HUES48 (cell line): ENCODE results near the gene KRT2.

ENCODE experiments used
- H3K27ac ChIP-seq: one replicate; pipeline ENCODE4 v1.7.0; 2013; ENCODE audit warnings: low read depth, low read length, inconsistent platforms
- H3K27me3 ChIP-seq: 2 replicates; pipeline ENCODE4 v1.6.1; 2013; ENCODE audit warnings: mild to moderate bottlenecking, low read length; ENCODE audit not compliant: control insufficient read depth, insufficient read depth
- H3K36me3 ChIP-seq: 2 replicates; pipeline ENCODE4 v1.6.1; 2013; ENCODE audit warnings: low read length; ENCODE audit not compliant: control insufficient read depth, insufficient read depth
- H3K4me1 ChIP-seq: 2 replicates; pipeline ENCODE4 v1.6.1; 2013; ENCODE audit warnings: mild to moderate bottlenecking, low read length; ENCODE audit not compliant: control insufficient read depth, insufficient read depth
- H3K4me3 ChIP-seq: 2 replicates; pipeline ENCODE4 v1.5.1; 2013; ENCODE audit warnings: mild to moderate bottlenecking, low read depth, low read length
- H3K9ac ChIP-seq: 2 replicates; pipeline ENCODE4 v1.6.1; 2013; ENCODE audit warnings: mild to moderate bottlenecking, low read depth, low read length, moderate library complexity
- H3K9me3 ChIP-seq: 2 replicates; pipeline ENCODE4 v1.6.1; 2013; ENCODE audit warnings: low read length; ENCODE audit not compliant: control insufficient read depth, insufficient read depth

Gene KRT2

DNA sequence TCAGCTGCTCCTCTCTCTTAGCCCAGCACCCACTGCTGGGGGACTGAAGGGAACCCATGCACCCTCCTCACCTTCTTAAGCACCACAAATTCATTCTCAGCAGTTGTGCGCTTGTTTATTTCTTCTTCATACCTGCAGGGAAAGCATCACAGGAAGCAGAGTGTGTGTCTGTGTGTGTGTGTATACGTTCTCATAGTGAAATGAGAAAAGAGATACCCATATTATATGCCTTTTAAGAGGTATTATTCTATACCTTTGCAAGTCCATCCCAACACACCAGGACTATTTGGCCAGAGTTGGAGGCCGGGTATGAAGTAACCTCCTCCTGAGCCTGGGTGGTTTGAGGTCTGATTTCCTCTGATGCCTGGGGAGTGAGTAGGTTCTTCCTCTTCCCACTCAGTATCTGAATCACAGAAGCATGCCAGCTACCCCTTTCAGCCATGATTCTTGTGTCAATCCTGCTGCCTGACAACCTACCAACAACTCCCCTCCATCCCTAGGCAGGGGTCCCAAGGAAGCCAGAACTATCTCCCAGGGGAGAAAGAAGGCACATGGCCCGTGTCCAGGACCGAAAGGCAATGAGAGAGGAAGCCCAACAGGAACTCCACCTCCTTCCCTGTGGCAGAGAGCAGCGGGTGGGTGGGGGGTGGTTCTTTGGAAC lies 36.7 kb downstream of the KRT2 start:
- Histone ChIP-seq H3K4me1 (no peaks in the 10 kb centered on the region), H3K36me3 (no peaks in the 10 kb centered on the region), H3K27me3 (peaks cover 11% of the 10 kb centered on the region), H3K27ac (no peak overlapping the region), H3K9me3 (no peaks in the 10 kb centered on the region), H3K4me3 (no peak overlapping the region), H3K9ac (no peak overlapping the region)

DNA sequence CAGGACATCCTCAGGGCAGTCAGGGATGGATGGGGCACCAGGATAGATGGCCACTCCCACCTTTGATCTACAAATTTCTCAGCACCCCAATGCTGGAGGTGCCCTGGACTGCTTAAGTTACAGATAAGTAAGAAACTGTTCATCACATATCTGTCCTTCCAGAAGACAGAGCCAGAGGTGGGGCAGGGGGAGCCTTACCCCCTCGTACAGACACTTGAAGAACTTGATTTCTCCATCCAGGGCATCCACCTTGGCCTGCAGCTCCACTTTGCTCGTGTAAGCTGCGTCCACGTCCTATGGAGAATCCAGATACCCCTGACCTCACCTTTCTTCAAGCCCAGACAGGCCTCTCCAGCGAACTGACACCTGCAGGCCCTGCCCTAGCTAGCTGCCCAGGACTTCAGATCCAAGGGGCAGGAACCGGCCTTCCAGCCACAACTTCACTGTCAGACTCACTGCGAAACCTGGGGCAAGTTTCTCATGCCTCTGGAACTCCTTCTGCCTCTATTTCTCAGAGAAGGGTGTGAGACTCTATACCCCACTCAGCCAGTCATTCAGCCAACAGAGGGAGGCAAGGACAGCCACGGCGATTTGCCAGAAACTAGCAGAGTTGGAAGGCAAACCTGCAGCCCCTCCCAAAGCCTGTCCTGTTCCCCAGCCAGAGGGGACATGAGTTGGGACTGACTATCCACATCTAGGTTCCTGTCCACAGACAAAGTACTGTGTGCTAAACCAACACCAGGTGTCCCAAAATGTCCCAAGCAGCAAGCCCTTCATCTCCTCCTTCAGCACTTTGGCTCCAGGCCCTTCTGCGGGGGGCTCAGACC lies 37.4 kb downstream of the KRT2 start:
- H3K4me1 ChIP-seq: no peaks in the 10 kb centered on the region
- no peaks in the 10 kb centered on the region for H3K9me3 ChIP-seq
- no peak overlapping the region for H3K9ac ChIP-seq
- no peak overlapping the region for H3K27ac ChIP-seq
- H3K4me3 ChIP-seq: no peak overlapping the region
- peaks cover 11% of the 10 kb centered on the region for H3K27me3 ChIP-seq
- no peaks in the 10 kb centered on the region for H3K36me3 ChIP-seq

DNA sequence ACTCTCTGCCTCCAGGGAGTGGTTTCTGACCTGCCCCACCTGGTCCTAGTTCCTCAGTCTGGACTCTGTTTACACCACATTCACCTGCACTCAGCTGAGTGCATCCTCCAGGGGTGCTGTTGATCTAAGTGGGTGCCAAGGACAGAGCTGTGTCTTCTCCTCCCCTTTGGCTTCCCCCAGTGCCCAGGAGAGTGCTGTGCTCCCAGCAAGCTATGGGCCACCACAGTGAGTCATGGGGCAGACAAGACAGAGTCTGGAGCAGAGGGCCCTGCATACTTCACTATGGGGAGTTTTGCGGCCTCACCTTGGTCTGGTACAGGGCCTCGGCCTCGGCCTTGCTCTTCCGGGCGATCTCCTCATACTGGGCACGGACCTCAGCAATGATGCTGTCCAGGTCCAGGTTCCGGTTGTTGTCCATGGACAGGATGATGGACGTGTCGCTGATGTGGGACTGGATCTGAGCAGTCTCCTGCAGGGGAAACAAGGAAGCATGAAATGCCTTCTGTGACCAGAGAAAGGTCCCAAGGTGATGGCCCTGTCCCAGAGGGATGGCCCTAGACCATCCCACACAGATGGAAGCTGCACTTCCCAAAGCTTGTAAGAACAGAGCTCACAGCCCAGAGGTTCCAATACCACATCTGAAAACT lies 38.5 kb downstream of the KRT2 start:
- Histone ChIP-seq H3K9me3 (no peaks in the 10 kb centered on the region), H3K36me3 (no peaks in the 10 kb centered on the region), H3K27me3 (peaks cover 11% of the 10 kb centered on the region), H3K4me1 (no peaks in the 10 kb centered on the region), H3K27ac (no peak overlapping the region), H3K4me3 (no peak overlapping the region), H3K9ac (no peak overlapping the region)

DNA sequence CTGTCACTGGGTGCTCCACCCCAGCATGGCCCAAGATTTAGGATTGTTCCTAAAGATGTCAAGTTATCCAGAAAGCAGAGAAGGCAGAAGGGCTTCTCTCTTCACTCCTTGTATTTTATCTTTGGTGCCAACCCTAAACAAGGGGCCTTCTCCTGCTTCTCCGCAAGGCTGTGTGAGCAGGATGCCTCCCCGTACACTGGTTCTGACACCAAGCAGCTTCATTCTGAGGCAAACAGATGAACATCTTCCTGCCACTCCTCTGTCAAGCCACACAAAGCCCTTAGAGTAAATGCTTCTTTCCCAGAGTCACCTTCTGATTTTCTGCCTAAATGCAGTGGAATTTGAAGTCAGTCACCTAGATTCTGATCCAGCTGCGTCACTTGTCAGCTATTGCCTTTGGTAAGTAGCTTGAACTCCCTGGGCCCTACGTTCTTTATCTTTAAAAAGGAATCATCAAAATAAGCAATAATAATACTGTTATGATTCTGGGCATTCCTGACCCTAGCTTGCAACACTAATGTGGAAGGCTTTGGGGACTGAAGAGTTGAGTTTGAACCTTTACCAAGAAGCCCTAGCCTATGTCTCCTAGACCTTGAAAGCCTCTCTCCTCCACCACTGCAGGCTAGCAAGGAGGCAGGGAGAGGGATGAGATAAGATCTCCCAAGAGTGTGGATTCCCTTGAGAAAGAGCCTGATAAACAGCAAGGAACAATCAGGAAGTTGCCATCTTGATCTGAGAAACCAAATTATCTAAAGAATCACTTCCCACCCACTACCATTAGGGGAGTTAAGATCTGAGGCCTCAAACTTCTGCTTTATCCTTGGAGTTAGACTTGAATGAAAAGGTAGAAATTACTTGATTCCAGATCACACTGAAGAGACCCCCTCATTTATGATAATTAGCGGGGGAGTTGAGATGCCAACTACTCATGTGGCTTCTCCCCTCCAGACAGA lies 39.3 kb downstream of the KRT2 start:
- Histone ChIP-seq H3K4me3 (no peak overlapping the region), H3K36me3 (no peaks in the 10 kb centered on the region), H3K9me3 (no peaks in the 10 kb centered on the region), H3K4me1 (no peaks in the 10 kb centered on the region), H3K9ac (no peak overlapping the region), H3K27ac (no peak overlapping the region), H3K27me3 (peaks cover 11% of the 10 kb centered on the region)

DNA sequence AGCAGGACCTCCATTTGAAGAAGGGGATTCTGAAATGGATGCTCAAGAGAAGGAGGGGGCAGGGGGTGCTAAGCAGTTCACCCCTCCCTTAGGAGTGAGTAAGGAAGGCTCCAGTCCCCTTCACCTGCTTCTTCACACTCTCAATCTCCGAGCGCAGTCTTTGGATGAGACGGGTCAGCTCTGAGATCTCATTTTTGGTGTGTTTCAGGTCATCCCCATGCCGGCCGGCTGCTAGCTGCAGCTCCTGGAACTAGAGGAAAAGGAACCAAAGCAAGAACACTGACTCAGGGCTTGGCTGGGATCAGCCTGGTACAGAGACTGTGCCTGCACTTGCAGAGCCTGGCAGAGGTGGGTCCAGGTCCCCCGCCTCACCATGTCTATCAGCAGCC lies 40.9 kb downstream of the KRT2 start:
- Histone ChIP-seq H3K36me3 (no peaks in the 10 kb centered on the region), H3K27ac (no peak overlapping the region), H3K4me1 (no peaks in the 10 kb centered on the region), H3K9ac (no peak overlapping the region), H3K9me3 (no peaks in the 10 kb centered on the region), H3K27me3 (peaks cover 11% of the 10 kb centered on the region), H3K4me3 (no peak overlapping the region)

DNA sequence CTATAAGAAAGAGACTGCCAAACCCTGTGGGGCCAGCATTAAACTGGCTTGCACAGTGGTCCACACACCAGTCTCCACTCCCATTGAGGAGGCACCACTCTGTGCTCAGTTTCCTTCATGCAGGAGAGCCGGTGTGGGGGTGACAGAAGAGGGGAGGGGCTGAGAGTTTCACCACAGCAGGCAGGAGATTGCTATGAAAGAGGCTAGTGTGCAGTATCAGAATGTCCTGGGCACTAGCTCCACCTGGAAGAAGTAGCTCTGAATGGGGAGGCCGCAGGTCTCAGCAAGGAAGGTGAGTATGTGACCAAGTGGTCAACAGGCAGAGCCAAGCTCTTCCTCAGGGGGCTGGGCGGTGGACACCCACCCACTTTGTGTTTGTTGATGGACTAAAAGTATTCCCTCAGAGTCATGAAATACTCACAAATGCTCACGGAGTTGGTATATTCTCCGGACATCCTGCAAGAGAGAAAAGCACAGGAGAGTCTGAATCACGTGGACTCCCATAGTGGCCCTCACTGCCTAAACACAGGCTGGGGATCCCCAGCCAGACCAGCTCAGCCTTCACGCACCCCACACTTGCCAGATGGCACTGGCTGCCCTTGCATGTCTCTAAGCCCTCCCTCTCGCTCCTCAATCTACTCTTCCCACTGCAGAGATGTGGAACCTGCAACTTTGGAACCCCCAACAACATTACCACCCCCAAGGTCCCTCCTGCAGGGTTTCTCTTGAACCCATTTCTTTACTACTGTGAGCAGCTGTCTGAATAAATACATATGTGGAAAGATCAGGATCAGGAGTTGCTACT lies 43.0 kb downstream of the KRT2 start:
- Histone ChIP-seq H3K27ac (no peak overlapping the region), H3K4me1 (no peaks in the 10 kb centered on the region), H3K27me3 (peaks cover 11% of the 10 kb centered on the region), H3K9me3 (no peaks in the 10 kb centered on the region), H3K4me3 (no peak overlapping the region), H3K9ac (no peak overlapping the region), H3K36me3 (no peaks in the 10 kb centered on the region)

DNA sequence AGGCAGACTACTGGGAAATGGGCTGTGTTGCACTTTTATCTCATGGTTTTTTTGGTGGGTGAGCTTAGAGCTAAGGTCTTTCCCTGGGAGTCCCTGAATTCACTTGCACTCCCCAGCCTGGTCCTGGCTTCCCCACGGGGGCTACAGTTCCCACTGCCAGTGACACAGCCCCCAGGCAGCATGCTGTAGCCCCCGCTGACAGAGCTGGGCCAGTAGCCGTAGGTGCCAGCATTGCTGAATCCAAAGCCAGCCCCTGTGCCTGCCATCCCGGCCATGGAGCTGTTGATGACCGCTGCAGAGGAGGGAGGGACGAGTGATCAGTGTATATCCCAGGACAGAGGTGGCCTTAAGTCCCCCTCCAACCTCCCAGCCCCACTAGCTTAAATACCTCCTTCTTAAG lies 43.9 kb downstream of the KRT2 start:
- Histone ChIP-seq H3K27me3 (peaks cover 11% of the 10 kb centered on the region), H3K9me3 (no peaks in the 10 kb centered on the region), H3K9ac (no peak overlapping the region), H3K4me3 (no peak overlapping the region), H3K36me3 (no peaks in the 10 kb centered on the region), H3K27ac (no peak overlapping the region), H3K4me1 (no peaks in the 10 kb centered on the region)

DNA sequence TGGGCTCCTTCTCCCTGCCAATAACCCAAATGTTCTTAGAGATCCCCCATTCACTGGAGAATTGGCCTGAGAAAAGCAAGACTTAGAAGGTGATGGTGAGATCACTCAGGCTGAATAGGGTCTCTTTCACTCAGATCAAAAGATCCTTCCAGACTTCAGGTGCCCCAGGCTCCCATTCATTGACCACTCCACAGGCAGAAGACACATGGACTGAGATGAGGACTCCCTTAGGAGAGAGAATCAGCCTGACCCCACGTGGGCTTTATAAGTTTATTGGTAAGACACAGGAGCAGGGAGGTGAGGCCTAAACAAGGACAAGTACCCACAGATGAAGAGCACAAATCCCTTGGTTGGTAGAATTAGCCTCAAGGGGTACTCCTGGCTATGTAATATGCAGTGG lies 44.7 kb downstream of the KRT2 start:
- no peaks in the 10 kb centered on the region for H3K36me3 ChIP-seq
- no peaks in the 10 kb centered on the region for H3K4me1 ChIP-seq
- no peaks in the 10 kb centered on the region for H3K9me3 ChIP-seq
- H3K27me3 ChIP-seq: peaks cover 11% of the 10 kb centered on the region
- H3K9ac ChIP-seq: no peak overlapping the region
- no peak overlapping the region for H3K27ac ChIP-seq
- no peak overlapping the region for H3K4me3 ChIP-seq

DNA sequence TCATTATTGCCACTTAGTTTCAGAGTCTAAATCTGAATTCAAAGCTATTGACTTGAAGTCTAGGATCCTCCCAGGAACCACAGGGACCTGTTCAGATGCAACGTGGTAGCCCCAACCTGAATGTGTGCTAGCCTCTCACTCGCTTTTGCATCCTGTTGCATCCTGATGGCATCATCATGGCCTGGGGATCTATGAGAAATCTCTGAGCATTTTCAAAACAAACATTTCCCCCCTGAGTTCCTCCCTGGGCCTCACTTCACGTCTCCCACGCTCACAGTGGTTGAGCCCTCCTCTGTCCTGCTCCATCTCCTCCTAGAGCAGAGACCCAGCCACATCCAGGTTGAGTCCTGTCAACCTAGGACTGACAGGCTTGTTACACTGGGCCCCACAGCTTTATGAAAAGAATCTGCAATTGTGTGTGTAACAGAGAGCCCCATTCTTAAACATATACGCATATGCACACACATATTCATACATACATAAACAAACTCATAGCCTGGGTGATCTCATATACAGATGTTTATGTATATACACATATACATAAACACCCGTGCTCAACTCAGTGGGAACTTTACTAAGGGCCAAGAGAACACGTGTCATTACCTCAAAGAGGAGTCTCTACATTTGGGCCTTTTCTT lies 45.3 kb downstream of the KRT2 start:
- Histone ChIP-seq H3K27me3 (peaks cover 16% of the 10 kb centered on the region), H3K9me3 (no peaks in the 10 kb centered on the region), H3K4me3 (no peak overlapping the region), H3K27ac (no peak overlapping the region), H3K9ac (no peak overlapping the region), H3K36me3 (no peaks in the 10 kb centered on the region), H3K4me1 (no peaks in the 10 kb centered on the region)

DNA sequence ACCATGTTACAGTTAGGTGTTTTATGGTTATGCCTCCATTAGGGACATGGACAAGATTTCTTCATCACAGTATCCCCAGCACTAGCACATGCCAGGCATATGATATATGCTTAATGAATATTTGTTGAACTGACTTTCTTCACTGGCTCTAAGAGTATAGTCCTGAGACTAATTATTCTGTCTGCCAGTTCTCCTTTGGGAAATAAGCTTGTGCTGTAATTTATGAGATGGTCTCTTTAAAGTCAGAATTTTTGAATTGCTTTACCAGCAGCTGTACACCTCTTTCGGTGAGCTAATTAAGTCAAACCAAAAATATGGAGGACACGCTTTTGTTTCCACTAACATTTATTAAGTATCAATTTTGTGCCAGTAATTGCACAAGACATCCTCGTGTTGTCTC lies 45.9 kb downstream of the KRT2 start:
- Histone ChIP-seq H3K27me3 (peaks cover 15% of the 10 kb centered on the region), H3K36me3 (no peaks in the 10 kb centered on the region), H3K9ac (no peak overlapping the region), H3K27ac (no peak overlapping the region), H3K4me1 (no peaks in the 10 kb centered on the region), H3K9me3 (no peaks in the 10 kb centered on the region), H3K4me3 (no peak overlapping the region)
